ENCODE data around the gene CTNNBIP1.

- TF ChIP-seq CTCF (conservative IDR thresholded peaks at IDR 0.05; ENCODE audit: low read depth, low read length), result no peak
- TF ChIP-seq EZH2 (IDR thresholded peaks at IDR 0.05; ENCODE audit: borderline replicate concordance, low read depth, low read length, poor library complexity, severe bottlenecking), result no peak
Observed at GRCh38 chr1:9888886-9889285, 21.2 kb downstream of the CTNNBIP1 start.

All from A673 (cell line).